PC-3 (cell line): ENCODE measurements around the gene IVNS1ABP.

Experiments
- EZH2 ChIP-seq: fragments of 300-600 bp; sonication (generic); IDR thresholded peaks from one replicate; pipeline ENCODE4 v1.6.1; 2017; ENCODE audit warnings: antibody characterized with exemption, mild to moderate bottlenecking, low read length; ENCODE audit not compliant: unreplicated experiment
- EZH2phosphoT487 ChIP-seq: fragments of 300-600 bp; sonication (generic); IDR thresholded peaks from 2 replicates; pipeline ENCODE4 v1.6.1; 2018; ENCODE audit warnings: mild to moderate bottlenecking, antibody characterized with exemption, low read length, borderline replicate concordance
- TF ChIP-seq, protein P1 (sequence below): fragments of 300-600 bp; sonication (generic); conservative IDR thresholded peaks from 2 replicates; pipeline ENCODE4 v1.5.1; 2017; ENCODE audit warnings: antibody characterized with exemption, low read depth, mild to moderate bottlenecking, low read length

DNA sequence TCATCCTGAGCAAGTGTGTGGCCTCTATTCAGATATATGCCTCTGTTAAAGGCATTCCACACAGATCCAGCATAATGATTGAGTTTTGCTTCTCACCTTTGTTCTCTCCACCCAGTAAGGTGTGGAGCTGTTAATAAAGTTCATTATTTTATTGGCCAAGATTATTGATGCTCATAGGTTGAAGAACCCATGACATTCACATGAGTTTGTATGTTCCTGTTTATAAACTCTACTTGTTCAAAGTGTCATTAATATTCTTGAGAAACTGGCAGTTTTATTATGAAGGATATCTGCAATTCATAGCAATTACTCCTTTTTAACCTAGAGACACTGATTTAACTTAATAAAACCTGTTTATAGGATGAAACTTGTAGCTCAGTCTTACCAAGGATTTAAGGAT, 22.0 kb downstream of the IVNS1ABP start:
- TF ChIP-seq, protein P1, sequence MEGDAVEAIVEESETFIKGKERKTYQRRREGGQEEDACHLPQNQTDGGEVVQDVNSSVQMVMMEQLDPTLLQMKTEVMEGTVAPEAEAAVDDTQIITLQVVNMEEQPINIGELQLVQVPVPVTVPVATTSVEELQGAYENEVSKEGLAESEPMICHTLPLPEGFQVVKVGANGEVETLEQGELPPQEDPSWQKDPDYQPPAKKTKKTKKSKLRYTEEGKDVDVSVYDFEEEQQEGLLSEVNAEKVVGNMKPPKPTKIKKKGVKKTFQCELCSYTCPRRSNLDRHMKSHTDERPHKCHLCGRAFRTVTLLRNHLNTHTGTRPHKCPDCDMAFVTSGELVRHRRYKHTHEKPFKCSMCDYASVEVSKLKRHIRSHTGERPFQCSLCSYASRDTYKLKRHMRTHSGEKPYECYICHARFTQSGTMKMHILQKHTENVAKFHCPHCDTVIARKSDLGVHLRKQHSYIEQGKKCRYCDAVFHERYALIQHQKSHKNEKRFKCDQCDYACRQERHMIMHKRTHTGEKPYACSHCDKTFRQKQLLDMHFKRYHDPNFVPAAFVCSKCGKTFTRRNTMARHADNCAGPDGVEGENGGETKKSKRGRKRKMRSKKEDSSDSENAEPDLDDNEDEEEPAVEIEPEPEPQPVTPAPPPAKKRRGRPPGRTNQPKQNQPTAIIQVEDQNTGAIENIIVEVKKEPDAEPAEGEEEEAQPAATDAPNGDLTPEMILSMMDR: no peak
- TF ChIP-seq EZH2: no peak
- no peak for TF ChIP-seq EZH2phosphoT487
